HG03045 (cell line): Measurements from ENCODE around the gene CDK13.
A peak's percentile ranks its signal among the peaks of the same experiment; 100 is the strongest.
"Not testable (repeated sequence)": the region's sequence is repeated elsewhere in the genome, so short reads cannot be mapped to it uniquely, and the experiment has no call there.

ENCODE experiments used
- ATAC-seq: cut with Tn5 transposase; IDR thresholded peaks from one replicate; pipeline ENCODE4 v1.9.1; 2021; ENCODE audit warnings: mild to moderate bottlenecking, moderate library complexity; ENCODE audit not compliant: unreplicated experiment

Gene CDK13

DNA sequence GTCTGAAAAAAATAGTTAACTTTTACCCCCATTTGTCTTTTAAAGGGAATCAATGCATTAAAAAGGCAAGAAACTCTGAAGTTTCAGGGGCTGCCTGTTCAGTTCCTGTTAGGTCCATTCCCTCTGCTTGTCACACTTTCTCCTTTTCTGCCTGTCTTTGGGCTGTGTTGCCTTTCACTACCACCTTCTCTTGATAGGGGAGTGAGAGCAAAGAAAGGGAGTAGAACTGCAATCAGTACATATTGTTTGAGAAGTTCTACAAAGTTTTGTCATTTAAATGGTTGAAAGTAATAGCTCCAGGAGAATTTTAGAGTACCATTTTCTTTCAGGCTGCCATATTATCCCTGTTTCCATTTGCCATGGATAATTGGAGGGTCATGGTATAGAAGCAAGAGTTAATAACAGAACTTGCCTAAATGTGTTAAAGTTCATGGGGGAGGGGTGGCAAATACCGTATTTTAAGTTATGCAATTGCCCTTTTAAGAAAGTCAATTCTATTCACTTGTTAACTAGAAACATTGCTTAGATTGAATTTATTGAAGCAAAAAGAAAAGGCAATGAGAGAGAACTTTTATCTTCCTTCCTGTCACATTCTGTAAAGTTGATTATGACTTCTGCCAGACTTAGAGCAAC, 145.8 kb downstream of the CDK13 start:
- no peak for ATAC-seq

DNA sequence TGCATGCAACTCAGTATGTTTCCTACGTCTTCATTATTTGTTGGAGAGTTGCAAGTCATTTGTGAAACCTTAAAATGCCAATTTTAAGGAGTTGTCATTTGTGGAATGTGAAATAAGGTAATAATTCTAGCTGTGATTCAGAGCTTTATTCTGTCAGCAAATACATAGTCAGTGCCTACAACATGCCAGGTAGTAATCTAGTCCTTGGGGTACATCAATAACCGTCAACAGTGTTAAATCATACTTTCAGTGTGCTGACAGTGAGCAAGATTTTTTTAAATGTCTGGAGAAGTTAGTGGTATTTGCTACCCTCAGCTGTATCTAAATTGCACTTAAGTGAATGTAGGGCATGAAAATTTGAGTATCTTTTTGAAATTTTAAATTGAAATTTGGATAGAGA, 147.7 kb downstream of the CDK13 start:
- ATAC-seq: no peak

DNA sequence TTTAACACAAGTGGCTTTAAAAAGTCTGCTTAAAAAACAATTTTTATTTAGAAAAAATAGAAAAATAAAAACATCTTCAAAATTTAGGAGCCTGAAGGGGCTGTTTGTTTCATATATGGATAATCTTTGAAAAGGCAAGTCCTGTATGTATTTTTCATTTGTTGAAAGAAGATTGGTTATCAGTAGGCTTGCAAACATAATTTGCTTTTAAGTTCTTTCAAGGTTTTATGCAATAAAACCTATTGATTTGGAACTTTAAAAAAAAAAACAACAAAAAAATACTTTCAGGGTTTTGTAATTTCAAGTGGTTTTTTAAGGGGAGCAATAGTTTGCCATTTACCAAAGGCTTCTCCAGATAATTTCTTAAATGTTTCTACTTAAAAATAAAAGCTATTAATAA, 148.8 kb downstream of the CDK13 start:
- ATAC-seq: no peak

DNA sequence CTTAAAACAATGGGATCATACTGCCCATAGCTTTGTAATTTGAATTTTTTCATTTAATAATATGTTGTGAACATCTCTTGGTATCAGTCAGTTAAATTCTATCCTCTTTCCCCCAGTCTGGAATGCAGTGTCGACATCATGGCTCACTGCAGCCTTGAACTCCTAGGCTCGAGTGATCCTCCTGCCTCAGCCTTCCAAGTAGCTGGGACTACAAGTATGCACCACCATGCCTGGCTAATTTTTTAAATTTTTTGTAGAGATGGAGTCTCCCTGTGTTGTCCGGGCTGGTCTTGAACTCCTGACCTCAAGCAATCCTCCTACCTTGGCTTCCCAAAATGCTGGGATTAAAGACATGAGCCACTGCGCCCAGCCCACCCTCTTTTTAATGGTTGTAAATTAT, 149.8 kb downstream of the CDK13 start:
- no peak for ATAC-seq

DNA sequence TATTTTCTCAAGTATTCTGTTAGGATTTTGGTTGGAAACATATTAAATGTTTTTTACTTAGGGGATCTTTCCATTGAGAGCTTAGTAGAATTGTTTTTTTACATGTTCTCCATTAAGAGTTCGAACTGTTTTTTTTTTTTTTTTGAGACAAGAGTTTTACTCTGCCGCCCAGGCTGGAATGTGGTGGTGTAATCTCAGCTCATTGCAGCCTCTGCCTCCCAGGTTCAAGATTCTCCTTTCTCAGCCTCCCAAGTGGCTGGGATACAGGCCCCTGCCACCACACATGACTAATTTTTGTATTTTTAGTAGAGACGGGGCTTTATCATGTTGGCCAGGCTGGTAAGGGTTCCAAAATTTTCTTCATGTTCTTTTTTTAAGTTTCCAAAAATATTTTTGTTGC, 151.1 kb downstream of the CDK13 start:
- ATAC-seq: no peak

DNA sequence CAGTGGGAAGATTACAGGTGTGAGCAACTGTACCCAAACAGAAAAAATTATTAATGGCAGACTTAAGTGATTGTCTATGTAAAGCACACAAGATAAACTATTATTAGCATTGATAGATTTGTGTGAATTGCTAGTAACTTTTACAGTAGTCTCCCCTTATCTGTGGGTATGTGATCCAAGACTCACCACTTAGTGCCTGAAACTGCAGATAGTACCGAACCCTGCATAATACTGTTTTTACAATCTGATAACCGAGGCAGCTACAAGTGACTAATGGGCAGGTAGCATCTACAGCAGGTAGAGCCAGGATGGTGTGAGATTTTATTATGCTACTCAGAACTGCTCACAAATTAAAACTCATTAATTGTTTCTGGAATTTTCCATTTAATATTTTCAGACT, 152.8 kb downstream of the CDK13 start:
- no peak for ATAC-seq

DNA sequence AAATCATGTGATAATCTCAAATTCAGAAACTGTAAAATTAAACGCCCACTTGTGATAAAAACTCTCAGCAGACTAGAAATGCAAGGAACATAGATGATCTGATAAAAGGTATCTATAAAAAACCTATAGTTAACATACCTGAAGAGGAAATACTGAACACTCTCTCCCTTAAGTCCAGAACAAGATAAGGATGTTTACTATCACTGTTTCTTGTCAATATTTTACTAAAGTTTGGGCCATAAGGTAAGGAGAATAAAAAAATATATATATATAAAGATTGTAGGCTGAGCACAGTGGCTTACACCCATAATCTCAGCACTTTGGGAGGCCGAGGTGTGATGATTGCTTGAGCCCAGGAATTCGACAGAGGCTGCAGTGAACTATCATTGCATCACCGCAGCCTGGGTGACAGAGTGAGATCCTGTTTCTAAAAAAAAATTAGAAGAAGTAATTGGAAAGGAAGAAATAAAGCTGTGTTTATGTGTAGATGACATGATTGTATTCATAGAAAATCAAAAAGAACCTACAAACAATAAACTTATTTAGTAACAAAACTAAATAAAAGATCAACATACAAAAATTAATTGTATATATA, 155.9 kb downstream of the CDK13 start:
- ATAC-seq: no peak

DNA sequence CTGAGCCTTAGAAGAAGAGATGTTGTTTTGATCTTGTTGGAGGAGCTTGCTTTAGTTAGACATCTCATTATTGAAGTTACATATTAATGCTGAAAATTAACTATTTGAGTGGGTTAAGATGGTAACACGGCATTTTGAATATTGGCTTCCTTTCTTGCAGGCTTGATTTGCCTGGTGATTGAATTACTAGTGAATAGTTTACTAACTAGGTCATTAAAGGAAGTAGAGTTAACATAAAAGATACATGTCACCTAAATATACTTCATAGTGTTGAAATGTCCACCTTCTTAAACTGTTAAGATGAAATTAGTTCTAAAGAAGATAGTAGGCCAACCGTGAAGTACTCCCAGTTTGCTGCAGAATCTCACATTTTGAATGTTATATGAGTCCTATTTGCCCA, 165.9 kb downstream of the CDK13 start:
- ATAC-seq: no peak

DNA sequence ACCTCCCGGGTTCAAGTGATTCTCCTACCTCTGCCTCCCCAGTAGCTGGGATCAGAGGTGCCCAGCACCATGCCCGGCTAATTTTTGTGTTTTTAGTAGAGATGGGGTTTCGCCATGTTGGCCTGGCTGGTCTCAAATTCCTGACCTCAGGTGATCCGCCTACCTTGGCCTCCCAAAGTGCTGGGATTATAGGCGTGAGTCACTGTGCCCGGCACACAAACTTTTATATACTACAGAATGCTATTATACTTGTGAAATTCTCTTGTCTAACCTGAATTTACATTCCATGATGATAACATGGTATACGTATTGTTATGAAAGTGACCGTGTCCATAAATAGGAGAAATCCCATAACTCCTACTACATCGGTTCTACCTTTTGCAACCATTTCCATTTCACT, 167.1 kb downstream of the CDK13 start:
- ATAC-seq: not testable (repeated sequence)

DNA sequence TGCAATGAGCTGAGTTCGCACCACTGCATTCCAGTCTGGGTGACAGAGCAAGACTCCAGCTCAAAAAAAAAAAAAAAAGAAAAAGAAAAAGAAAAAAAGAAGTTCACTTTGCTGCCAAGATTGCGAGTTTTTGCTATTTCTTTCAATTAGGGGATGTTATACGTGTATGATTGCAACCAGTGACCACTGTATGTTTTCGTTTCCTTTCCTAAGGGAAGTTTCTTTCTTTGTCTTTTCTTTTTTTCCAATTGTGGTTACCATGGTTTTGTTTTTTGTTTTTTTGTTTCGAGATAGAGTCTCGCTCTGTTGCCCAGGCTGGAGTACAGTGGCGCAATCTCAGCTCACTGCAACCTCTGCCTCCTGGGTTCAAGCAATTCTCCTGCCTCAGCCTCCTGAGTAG, 168.1 kb downstream of the CDK13 start:
- ATAC-seq: not testable (repeated sequence)

DNA sequence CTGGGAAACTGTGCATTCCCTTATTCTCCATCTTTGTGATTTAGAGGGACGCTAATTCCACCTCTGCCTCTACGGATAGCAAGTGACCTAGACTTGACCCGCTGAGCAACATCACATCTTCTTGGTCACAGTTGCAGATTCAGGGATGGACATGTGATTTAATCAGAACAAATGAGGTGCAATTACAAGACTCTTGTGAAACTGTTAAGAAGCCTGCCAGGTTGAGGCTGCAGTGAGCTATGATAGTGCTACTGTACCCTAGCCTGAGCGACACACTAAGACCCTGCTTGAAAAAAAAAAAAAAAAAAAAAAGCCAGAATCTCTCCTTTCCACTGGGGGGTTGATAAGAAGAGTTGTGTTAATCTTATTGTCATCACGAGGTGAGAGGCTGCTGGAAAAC, 170.0 kb downstream of the CDK13 start:
- no peak for ATAC-seq

DNA sequence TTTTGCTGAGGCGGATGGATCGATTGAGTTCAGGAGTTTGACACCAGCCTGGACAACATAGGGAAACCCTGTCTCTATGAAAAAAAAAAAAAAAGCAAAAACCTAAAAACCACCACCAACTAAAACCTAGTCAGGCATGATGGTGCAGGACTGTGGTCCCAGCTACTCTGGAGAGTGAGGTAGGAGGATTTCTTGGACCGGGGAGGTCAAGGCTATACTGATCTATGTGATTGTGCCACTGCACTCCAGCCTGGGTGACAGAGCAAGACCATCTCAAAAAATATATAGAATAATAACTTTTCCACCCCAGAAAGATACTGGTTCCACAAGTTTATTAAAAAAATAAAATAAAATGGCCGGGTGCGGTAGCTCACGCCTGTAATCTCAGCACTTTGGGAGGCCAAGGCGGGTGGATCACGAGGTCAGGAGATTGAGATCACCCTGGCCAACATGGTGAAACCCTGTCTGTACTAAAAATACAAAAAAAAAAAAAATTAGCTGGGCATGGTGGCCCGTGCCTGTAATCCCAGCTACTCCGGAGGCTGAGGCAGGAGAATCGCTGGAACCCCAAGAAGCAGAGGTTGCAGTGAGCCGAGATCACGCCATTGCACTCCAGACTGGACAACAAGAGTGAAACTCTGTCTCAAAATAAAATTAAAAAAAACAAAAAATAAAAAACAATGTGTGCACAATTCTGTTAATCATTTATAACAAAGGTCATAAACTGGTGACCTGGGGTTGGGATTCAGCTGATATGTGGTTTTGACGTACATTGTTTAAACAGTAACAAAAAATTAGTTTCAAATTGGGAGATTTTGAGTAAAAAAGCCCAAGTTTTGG, 172.3 kb downstream of the CDK13 start:
- ATAC-seq: not testable (repeated sequence)

DNA sequence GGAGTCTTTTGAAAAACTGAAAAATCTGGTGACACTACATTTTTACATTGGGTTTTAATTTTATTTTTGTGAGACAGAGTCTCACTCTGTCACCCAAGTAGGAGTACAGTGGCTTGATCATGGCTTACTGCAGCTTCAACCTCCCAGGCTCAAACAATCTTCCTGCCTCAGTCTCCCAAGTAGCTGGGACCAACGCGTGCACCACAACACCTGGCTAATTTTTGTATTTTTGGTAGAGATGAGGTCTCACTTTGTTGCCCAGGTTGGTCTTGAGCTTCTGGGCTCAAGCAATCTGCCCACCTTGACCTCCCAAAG, 172.8 kb downstream of the CDK13 start:
- no peak for ATAC-seq

DNA sequence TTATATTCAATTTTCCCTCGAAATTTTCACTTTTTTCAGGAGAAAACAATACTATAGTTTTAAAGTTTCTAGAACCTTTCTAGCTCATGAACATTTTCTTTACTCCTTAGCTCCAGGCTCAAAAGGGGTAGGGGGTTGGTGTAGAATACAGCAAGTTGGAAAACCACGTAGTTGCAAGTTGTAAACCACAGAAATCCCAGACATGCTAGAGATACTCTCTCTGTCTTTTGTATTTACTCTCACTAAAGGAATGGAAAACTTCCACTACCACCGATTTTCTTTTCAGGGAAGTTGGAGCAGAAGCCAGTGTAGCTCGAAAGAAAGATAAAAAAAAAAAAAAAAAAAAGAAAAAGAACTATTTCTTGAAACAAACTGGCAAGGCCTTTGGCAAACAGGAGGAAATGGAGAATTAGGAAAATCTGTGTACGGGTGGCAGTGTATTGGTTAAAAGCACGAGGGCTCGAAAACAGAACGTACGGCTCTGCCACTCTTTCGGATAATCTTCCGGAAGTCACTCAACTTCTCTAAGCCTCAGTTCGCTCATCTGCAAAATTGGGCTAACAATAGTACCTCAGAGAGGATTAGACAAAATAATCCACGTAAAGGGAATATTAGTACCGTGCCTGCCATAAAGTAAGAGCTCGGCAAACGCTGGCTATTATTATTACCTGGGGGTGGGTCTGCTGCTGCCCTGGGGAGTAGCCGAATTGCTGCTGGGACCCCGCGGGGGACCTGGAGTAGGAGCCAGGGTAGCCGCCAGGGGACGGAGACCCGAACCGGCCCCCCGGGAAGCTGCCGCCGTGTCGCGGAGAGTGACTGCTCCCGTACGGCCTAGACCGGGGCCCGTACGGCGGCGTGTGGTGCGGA, 183.7 kb downstream of the CDK13 start:
- peak; percentile 6 for ATAC-seq

DNA sequence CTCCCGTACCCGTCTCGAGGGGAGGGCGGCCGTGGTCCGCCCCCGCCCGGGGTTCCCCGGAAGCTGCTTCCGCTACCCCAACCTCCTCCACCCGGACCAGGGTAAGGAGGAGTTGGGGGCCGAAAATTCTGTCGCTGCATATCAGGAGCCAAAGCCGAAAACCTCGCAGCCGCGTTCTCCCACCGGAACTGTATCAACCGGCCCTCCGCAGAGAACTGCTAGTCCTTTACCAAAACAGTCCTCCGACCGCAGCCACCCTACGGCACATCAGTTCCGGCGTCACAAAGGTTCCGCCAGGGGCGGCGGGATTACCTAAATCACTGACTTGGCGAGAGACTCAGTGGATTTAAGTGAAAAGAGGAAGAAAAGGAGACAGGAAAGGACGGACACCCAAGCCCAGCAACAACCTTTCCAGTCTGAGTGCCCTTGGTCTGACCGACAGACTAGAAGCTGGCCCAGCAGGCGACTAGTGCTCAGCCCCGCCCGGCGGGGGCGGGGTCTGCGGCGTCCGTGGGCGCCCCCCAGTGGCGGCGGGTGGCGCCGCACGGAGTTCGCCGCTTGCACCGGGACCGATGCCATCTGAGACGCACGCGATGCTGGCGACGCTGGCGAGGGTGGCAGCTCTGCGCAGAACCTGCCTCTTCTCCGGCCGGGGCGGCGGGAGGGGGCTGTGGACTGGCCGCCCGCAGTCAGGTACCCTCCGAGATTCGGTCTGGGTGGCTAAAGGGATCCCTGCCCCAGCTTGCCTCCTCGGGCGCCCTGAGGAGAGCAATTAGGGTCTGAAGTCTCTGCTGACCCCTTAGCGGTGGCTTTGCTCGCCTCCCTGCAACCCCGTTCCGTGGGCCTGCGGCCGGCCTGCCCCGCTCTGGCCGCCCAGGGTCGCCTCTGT, 184.6 kb downstream of the CDK13 start, which contains the start of the genes MPLKIP and SUGCT:
Gene MPLKIP (minus strand): TSS at position 195 of the 889 bp plus-strand sequence. CDS start 55 bp downstream, at position 140.
Gene SUGCT (plus strand): TSS at position 578 of the 889 bp plus-strand sequence.
- peak; percentile 89 for ATAC-seq

DNA sequence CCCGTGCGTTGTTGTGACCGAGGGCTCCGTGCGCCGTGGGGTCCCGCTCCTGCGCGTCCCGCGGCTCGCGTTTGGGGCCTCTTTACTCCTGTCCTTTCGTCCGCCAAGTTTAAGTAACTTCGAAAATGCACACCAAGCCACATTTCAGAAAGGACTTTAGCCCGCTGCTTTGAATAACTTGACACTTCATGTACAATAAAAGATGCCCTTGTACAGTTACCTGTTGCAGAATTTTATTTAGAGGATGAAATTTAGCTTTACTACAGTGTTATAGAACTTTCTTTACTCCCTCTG, 185.2 kb downstream of the CDK13 start:
- no peak for ATAC-seq

DNA sequence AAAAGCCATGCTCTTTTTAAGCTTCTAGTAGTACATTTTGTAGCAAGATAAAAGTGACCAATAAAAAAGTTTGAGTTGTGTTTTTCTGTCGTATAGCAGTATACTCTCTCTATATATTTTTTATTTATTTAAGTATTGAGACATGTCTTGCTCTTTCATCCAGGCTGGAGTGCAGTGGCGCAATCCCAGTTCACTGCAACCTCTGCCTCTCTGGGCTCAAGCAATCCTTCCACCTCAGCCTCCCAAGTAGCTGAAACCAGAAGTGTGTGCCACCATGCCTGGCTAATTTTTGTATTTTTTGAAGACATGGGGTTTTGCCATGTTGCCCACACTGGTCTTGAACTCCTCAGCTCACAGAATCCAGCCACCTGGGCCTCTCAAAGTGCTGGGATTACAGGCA, 187.5 kb downstream of the CDK13 start:
- ATAC-seq: no peak

DNA sequence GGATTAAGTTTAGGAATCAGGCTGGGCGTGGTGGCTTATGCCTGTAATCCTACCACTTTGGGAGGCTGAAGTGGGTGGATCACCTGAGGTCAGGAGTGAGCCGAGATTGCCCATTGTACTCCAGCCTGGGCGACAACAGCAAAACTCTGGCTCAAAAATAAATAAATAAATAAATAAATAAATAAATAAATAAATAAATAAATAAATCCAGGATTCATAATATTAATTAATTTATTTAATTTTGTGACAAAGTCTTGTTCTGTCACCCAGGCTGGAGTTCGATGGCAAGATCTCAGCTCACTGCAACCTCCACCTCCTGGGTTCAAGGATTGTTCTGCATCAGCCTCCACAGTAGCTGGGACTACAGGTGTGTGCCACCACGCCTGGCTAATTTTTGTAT, 188.9 kb downstream of the CDK13 start:
- ATAC-seq: no peak

DNA sequence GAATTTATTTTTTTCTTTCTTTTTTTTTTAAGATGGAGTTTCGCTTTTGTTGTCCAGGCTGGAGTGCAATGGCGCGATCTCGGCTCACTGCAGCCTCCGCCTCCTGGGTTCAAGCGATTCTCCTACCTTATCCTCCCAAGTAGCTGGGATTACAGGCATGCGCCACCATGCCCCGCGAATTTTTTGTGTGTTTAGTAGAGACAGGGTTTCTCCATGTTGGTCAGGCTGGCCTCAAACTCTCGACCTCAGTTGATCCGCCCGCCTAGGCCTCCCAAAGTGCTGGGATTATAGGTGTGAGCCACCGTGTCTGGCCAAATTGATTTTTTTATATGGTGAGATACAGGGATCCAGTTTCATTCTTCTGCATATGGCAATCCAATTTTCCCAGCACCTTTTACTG, 189.8 kb downstream of the CDK13 start:
- ATAC-seq: not testable (repeated sequence)

DNA sequence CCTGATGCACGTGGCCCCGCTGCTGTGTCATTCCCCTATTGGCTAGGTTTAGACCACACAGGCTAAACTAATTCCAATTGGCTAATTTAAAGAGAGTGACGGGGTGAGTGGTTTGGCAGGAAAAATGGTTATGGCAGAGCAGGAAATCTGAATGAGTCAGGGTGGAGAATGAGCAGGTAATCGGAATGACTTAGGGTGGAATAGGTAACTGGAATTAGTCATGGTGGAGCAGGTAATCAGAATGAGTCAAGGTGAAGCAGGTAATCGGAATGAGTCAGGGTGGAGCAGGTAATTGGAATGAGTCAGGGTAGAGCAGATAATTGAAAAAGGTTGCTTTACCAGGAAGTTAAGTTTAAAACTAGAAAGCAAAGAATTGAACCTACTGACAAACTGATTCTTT, 191.9 kb downstream of the CDK13 start:
- not testable (repeated sequence) for ATAC-seq
